ENCODE measurements around the gene SLC39A11. TPM values are rescaled to one million over a fixed set of nuclear protein-coding genes. Genes with fewer than 3 reads are reported as not detected.

The SLC39A11 gene
- polyA plus RNA-seq, 1 of the 3 experiments (the other 2 are of a cell fraction), result 23.5 TPM

DNA sequence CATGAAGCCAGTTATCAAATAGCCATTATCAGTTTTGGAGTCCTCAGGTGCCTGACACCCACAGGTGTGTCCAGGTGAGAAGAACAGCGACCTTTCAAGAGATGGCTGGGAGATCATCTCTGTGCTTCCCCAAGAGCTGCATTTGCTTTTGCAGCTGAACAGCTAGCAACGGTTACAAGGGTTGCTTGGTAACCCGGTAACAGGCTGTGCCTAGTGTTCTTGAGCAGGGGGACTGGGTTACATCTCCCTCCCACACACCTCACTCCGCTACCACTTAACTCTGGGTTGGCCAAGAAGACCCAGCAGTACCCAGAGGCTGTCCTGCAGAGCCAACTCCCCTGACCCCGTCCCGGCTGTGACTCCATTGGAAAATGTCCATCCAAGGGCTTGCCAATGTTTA, 147.0 kb downstream of the SLC39A11 start:
- Histone ChIP-seq H3K36me3 (replicated peaks in 1 of 2; ENCODE audit: control insufficient read depth in 1 of 2, insufficient read depth in 2 of 2, low read length in 1 of 2) (no peaks in the 10 kb centered on the region), H3K4me1 (ENCODE audit: control insufficient read depth in 1 of 2, insufficient read depth in 2 of 2, low read depth in 1 of 2, low read length in 1 of 2) (peaks cover 9 to 14% of the 10 kb centered on the region in 2 experiments; a peak in 3 of 4 replicates), H3F3A (replicated peaks; ENCODE audit: insufficient read depth) (no peaks in the 10 kb centered on the region), H3K9ac (no peak overlapping the region), H3K27ac (ENCODE audit: low read depth in 2 of 2, low read length in 1 of 2) (no peak overlapping the region), H3K27me3 (ENCODE audit: insufficient read depth) (no peaks in the 10 kb centered on the region), H4K20me1 (ENCODE audit: insufficient read depth) (no peaks in the 10 kb centered on the region), H2AFZ (ENCODE audit: low read depth) (no peak overlapping the region), H3K79me2 (ENCODE audit: insufficient read depth) (no peaks in the 10 kb centered on the region), H3K9me2 (no peaks in the 10 kb centered on the region), H3K9me3 (no peaks in the 10 kb centered on the region), H3K4me2 (no peak overlapping the region), H3K4me3 (ENCODE audit: low read depth in 2 of 2, low read length in 1 of 2) (no peak overlapping the region)
- POLR2A ChIA-PET, result no interaction called here
- TF ChIP-seq NRF1 (IDR thresholded peaks at IDR 0.05; ENCODE audit: low read depth, low read length), result no peak
- TF ChIP-seq MXI1 (IDR thresholded peaks at IDR 0.05; ENCODE audit: low read depth, low read length), result no peak
- no peak for TF ChIP-seq CHD2 (IDR thresholded peaks at IDR 0.05; ENCODE audit: low read length, partially characterized antibody)
- TF ChIP-seq EP300 (IDR thresholded peaks at IDR 0.05; ENCODE audit: borderline replicate concordance in 1 of 2, low read depth in 1 of 2, low read length in 1 of 2), result no peak
- TF ChIP-seq, protein P1, sequence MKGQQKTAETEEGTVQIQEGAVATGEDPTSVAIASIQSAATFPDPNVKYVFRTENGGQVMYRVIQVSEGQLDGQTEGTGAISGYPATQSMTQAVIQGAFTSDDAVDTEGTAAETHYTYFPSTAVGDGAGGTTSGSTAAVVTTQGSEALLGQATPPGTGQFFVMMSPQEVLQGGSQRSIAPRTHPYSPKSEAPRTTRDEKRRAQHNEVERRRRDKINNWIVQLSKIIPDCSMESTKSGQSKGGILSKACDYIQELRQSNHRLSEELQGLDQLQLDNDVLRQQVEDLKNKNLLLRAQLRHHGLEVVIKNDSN (IDR thresholded peaks at IDR 0.05; ENCODE audit: borderline replicate concordance, low read depth), result no peak
- TF ChIP-seq FOXM1 (IDR thresholded peaks at IDR 0.05; ENCODE audit: low read depth), result no peak
- TF ChIP-seq TCF12 (IDR thresholded peaks at IDR 0.05), result no peak
- TF ChIP-seq, protein P2, sequence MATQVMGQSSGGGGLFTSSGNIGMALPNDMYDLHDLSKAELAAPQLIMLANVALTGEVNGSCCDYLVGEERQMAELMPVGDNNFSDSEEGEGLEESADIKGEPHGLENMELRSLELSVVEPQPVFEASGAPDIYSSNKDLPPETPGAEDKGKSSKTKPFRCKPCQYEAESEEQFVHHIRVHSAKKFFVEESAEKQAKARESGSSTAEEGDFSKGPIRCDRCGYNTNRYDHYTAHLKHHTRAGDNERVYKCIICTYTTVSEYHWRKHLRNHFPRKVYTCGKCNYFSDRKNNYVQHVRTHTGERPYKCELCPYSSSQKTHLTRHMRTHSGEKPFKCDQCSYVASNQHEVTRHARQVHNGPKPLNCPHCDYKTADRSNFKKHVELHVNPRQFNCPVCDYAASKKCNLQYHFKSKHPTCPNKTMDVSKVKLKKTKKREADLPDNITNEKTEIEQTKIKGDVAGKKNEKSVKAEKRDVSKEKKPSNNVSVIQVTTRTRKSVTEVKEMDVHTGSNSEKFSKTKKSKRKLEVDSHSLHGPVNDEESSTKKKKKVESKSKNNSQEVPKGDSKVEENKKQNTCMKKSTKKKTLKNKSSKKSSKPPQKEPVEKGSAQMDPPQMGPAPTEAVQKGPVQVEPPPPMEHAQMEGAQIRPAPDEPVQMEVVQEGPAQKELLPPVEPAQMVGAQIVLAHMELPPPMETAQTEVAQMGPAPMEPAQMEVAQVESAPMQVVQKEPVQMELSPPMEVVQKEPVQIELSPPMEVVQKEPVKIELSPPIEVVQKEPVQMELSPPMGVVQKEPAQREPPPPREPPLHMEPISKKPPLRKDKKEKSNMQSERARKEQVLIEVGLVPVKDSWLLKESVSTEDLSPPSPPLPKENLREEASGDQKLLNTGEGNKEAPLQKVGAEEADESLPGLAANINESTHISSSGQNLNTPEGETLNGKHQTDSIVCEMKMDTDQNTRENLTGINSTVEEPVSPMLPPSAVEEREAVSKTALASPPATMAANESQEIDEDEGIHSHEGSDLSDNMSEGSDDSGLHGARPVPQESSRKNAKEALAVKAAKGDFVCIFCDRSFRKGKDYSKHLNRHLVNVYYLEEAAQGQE (IDR thresholded peaks at IDR 0.05; ENCODE audit: low read depth, low read length), result no peak
- no peak for TF ChIP-seq RCOR1 (IDR thresholded peaks at IDR 0.05; ENCODE audit: low read length)
- TF ChIP-seq GABPA (IDR thresholded peaks at IDR 0.05; ENCODE audit: low read depth), result no peak
- no peak for TF ChIP-seq EZH2phosphoT487 (IDR thresholded peaks at IDR 0.05; ENCODE audit: borderline replicate concordance, low read depth)
- TF ChIP-seq JUND (IDR thresholded peaks at IDR 0.05), result no peak
- DNase-seq, result no peak
- CTCF ChIA-PET, result interaction anchor here (0.7 kb wide), 1 partner anchor 385 kb away, joined by 3 read pairs; no protein-coding TSS in a partner anchor
- WGBS (ENCODE audit: low lambda C conversion rate), result 96% methylated on average over 6 of the region's 6 CpGs

DNA sequence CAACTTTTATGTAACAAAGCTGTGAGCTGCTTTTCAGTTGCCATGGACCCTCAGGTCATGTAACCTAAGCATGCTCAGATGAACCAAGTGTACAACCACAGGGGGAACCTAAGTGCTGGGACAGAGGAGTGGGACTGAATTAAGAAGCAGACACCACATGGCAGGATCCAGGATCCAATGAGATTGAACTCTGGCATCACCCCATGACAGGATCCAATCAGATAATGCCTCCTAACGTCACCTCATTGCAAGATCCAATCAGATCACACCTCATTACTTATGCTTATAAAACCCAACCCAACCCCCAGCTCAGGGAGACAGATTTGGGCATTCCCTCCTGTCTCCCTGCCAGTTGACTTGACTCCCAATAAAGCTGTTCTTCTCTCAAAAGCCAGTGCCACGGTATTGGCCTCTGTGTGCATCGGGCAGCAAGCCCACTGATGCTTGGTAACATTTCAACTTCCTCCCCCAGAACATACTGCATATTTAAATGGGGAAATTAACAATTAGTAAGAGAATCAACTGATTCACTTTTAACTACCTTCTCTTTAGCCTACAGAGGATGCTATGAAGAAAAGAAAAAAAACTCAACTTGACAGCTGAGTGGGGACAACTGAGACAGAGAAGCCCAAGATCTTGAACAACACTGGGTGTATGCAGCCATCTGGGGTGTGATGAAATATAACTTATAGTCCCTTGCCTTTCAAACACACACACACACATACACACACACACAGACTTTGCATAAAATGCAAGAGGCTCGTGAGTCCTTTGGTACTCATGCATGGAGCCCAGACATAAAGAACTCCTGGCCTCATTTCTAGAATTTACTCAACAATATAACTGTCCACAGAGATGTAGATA, 148.4 kb downstream of the SLC39A11 start:
- Histone ChIP-seq H3K36me3 (replicated peaks in 1 of 2; ENCODE audit: control insufficient read depth in 1 of 2, insufficient read depth in 2 of 2, low read length in 1 of 2) (no peaks in the 10 kb centered on the region), H3K9me3 (no peaks in the 10 kb centered on the region), H3K27ac (ENCODE audit: low read depth in 2 of 2, low read length in 1 of 2) (no peak overlapping the region), H3K79me2 (ENCODE audit: insufficient read depth) (no peaks in the 10 kb centered on the region), H2AFZ (ENCODE audit: low read depth) (no peak overlapping the region), H4K20me1 (ENCODE audit: insufficient read depth) (no peaks in the 10 kb centered on the region), H3K4me1 (ENCODE audit: control insufficient read depth in 1 of 2, insufficient read depth in 2 of 2, low read depth in 1 of 2, low read length in 1 of 2) (peaks cover 0 to 8% of the 10 kb centered on the region in 2 experiments; a peak in 2 of 4 replicates), H3K4me2 (no peak overlapping the region), H3K9ac (no peak overlapping the region), H3K4me3 (ENCODE audit: low read depth in 2 of 2, low read length in 1 of 2) (no peak overlapping the region), H3K27me3 (ENCODE audit: insufficient read depth) (no peaks in the 10 kb centered on the region), H3K9me2 (no peaks in the 10 kb centered on the region), H3F3A (replicated peaks; ENCODE audit: insufficient read depth) (no peaks in the 10 kb centered on the region)
- ChIA-PET CTCF (interaction anchor here (1.3 kb wide), 1 partner anchor 42 kb away, joined by 7 read pairs; no protein-coding TSS in a partner anchor), POLR2A (no interaction called here)
- no peak for DNase-seq
- 85% methylated on average over 4 of the region's 4 CpGs for WGBS (ENCODE audit: low lambda C conversion rate)
- TF ChIP-seq TEAD4 (IDR thresholded peaks at IDR 0.05; ENCODE audit: borderline replicate concordance, insufficient read depth), result no peak
- no peak for TF ChIP-seq ELF1 (IDR thresholded peaks at IDR 0.05)
- TF ChIP-seq GATA2 (CRISPR knock-in tag; IDR thresholded peaks at IDR 0.05), result no peak
- TF ChIP-seq, protein P3, sequence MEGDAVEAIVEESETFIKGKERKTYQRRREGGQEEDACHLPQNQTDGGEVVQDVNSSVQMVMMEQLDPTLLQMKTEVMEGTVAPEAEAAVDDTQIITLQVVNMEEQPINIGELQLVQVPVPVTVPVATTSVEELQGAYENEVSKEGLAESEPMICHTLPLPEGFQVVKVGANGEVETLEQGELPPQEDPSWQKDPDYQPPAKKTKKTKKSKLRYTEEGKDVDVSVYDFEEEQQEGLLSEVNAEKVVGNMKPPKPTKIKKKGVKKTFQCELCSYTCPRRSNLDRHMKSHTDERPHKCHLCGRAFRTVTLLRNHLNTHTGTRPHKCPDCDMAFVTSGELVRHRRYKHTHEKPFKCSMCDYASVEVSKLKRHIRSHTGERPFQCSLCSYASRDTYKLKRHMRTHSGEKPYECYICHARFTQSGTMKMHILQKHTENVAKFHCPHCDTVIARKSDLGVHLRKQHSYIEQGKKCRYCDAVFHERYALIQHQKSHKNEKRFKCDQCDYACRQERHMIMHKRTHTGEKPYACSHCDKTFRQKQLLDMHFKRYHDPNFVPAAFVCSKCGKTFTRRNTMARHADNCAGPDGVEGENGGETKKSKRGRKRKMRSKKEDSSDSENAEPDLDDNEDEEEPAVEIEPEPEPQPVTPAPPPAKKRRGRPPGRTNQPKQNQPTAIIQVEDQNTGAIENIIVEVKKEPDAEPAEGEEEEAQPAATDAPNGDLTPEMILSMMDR (IDR thresholded peaks at IDR 0.05), result no peak
- TF ChIP-seq RAD21 (IDR thresholded peaks at IDR 0.05; ENCODE audit: low read length), result no peak
- TF ChIP-seq FOXM1 (IDR thresholded peaks at IDR 0.05; ENCODE audit: low read depth), result no peak
- TF ChIP-seq, protein P4, sequence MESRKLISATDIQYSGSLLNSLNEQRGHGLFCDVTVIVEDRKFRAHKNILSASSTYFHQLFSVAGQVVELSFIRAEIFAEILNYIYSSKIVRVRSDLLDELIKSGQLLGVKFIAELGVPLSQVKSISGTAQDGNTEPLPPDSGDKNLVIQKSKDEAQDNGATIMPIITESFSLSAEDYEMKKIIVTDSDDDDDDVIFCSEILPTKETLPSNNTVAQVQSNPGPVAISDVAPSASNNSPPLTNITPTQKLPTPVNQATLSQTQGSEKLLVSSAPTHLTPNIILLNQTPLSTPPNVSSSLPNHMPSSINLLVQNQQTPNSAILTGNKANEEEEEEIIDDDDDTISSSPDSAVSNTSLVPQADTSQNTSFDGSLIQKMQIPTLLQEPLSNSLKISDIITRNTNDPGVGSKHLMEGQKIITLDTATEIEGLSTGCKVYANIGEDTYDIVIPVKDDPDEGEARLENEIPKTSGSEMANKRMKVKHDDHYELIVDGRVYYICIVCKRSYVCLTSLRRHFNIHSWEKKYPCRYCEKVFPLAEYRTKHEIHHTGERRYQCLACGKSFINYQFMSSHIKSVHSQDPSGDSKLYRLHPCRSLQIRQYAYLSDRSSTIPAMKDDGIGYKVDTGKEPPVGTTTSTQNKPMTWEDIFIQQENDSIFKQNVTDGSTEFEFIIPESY (IDR thresholded peaks at IDR 0.05; ENCODE audit: borderline replicate concordance, low read depth), result no peak
- TF ChIP-seq TCF12 (IDR thresholded peaks at IDR 0.05), result no peak
- TF ChIP-seq CHD2 (IDR thresholded peaks at IDR 0.05; ENCODE audit: low read length, partially characterized antibody), result no peak
